Fibroblast of mammary gland (primary cell): Measurements from ENCODE around the gene TUBA3C.

Experiments used
- DNase-seq: peaks from one replicate; pipeline ENCODE4 v3.0.0-alpha.2; 2010; ENCODE audit warnings: low read depth
- H3K4me3 ChIP-seq: 2 replicates; pipeline ENCODE4 v1.5.1; 2011; ENCODE audit warnings: low read depth, mild to moderate bottlenecking, low read length, moderate library complexity; ENCODE audit not compliant: control insufficient read depth
- TF ChIP-seq, protein P1 (sequence below): conservative IDR thresholded peaks from 2 replicates; pipeline ENCODE4 v1.5.1; 2011; ENCODE audit warnings: low read depth, low read length, inconsistent platforms; ENCODE audit not compliant: control insufficient read depth, insufficient read depth

The TUBA3C gene

GRCh38 chr13:19159761-19160420, 21.7 kb downstream of the TUBA3C start:
- no peak overlapping the region for H3K4me3 ChIP-seq
- DNase-seq: no peak
- TF ChIP-seq, protein P1, sequence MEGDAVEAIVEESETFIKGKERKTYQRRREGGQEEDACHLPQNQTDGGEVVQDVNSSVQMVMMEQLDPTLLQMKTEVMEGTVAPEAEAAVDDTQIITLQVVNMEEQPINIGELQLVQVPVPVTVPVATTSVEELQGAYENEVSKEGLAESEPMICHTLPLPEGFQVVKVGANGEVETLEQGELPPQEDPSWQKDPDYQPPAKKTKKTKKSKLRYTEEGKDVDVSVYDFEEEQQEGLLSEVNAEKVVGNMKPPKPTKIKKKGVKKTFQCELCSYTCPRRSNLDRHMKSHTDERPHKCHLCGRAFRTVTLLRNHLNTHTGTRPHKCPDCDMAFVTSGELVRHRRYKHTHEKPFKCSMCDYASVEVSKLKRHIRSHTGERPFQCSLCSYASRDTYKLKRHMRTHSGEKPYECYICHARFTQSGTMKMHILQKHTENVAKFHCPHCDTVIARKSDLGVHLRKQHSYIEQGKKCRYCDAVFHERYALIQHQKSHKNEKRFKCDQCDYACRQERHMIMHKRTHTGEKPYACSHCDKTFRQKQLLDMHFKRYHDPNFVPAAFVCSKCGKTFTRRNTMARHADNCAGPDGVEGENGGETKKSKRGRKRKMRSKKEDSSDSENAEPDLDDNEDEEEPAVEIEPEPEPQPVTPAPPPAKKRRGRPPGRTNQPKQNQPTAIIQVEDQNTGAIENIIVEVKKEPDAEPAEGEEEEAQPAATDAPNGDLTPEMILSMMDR: no peak

GRCh38 chr13:19159181-19159580, 22.4 kb downstream of the TUBA3C start:
- no peak overlapping the region for H3K4me3 ChIP-seq
- DNase-seq: no peak
- TF ChIP-seq, protein P1: no peak

- H3K4me3 ChIP-seq: no peak overlapping the region
Observed at GRCh38 chr13:19158526-19159174, 23.0 kb downstream of the TUBA3C start.

DNA sequence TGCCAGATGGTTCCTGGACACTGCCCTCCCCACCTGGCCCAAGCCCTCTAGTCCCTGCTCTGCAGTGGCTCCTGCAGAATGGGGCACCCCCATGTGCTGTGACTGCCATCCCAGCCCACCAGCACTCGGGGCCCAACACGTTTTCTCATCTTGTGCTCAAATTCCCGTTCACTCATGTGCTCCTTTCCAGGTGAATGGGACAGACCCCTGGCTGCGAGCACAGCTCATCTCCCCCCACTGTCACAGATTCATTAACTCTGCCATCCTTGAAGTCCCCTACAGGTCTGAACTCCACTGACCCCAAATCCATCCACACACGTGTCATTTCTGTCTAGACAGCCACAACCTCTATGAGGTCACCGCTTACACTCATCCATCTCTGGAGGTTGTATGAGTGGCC, 23.6 kb downstream of the TUBA3C start:
- no peak for DNase-seq
- TF ChIP-seq, protein P1: no peak

More at GRCh38 chr13:19158526-19159174, 23.0 kb downstream of the TUBA3C start:
- no peak for DNase-seq
- TF ChIP-seq, protein P1: no peak

DNA sequence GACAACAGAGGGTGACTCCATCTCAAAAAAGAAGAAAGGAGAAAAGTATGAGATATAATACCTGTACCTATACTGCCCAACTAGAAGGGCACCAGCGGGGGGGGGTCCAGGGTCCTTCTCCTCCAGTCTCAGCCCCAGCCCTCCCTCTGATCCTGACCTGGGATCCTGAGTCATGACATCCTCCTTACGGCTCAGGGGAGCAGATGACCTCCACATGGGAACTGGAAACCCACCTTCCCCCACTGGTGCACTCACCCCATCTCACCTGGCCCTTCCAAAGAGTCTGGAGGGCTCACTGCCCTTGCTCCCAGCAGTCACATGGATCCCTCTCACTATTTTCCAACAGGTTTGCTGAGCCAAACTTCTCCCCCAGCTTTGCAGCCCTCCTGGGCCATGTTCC, 24.2 kb downstream of the TUBA3C start:
- H3K4me3 ChIP-seq: no peak overlapping the region
- TF ChIP-seq, protein P1: no peak
- DNase-seq: no peak

More for the DNA sequence above, 23.6 kb downstream of the TUBA3C start:
- H3K4me3 ChIP-seq: no peak overlapping the region

DNA sequence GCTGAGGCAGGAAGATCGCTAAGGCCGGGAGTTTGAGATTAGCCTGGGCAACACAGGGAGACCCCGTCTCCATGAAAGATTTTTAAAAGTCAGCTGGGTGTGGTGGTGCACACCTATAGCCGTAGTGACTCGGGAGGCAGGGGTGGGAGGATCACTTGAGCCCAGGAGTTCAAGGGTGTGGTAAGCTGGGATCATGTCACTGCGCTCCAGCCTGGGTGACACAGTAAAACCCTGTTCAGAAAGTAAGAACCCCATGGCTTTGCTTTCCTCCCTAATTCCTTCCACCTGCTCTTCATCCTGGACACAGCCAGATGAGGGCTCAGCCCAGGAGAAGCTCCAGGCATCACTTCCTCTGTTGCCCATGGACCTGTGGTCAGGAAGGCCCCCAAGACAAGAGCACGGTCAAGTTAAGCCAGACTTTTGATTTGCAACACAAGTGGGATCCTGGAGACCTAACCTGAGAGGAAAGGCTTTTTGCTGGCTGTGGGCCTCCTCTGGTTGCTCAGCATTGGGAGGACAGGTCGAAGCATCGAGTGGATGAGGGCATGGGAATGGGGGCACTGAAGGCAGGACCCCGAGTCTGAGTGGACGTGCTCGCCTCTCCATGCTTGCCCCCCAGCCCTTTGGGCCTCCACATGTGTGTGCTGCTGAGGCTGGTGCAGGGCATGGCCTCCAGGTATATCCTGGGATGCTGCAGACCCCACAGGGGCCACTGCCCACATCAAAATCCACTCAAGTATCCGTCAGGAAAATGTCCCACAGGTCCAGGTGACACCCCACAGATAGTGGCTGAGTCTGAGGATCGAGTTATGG, 25.4 kb downstream of the TUBA3C start:
- H3K4me3 ChIP-seq: no peak overlapping the region
- TF ChIP-seq, protein P1: no peak

More for the DNA sequence above, 25.4 kb downstream of the TUBA3C start:
- DNase-seq: no peak
